Hematopoietic multipotent progenitor cell treated with erythropoietin and hydrocortisone succinate and interleukin-3 and kit ligand, for 8 days (in vitro differentiated cells): ENCODE measurements around the gene PWWP2B.
"Not testable (repeated sequence)": the region's sequence is repeated elsewhere in the genome, so short reads cannot be mapped to it uniquely, and the experiment has no call there.

Source experiments
- DNase-seq: peaks from one replicate; pipeline ENCODE4 v3.0.0-alpha.2; 2015

PWWP2B gene

GRCh38 chr10:132420981-132421846, 24.2 kb downstream of the PWWP2B start:
- peak; percentile 58 for DNase-seq

- no peak for DNase-seq
Observed at GRCh38 chr10:132421847-132422751, 25.1 kb downstream of the PWWP2B start.

GRCh38 chr10:132422903-132423825, 26.2 kb downstream of the PWWP2B start:
- DNase-seq, result peak; percentile 24

- DNase-seq, result no peak
Observed at GRCh38 chr10:132423966-132424861, 27.2 kb downstream of the PWWP2B start.

- DNase-seq, result no peak
Observed at GRCh38 chr10:132425029-132425756, 28.2 kb downstream of the PWWP2B start.

- no peak for DNase-seq
Observed at GRCh38 chr10:132425757-132426155, 28.8 kb downstream of the PWWP2B start.

- no peak for DNase-seq
Observed at GRCh38 chr10:132427006-132427771, 30.2 kb downstream of the PWWP2B start.

- no peak for DNase-seq
Observed at GRCh38 chr10:132427939-132428367, 31.0 kb downstream of the PWWP2B start.

GRCh38 chr10:132428486-132428995, 31.5 kb downstream of the PWWP2B start:
- DNase-seq, result no peak

- no peak for DNase-seq
Observed at GRCh38 chr10:132429281-132430230, 32.6 kb downstream of the PWWP2B start.

GRCh38 chr10:132430231-132430743, 33.3 kb downstream of the PWWP2B start:
- DNase-seq, result no peak

GRCh38 chr10:132430861-132431271, 33.9 kb downstream of the PWWP2B start:
- DNase-seq, result no peak

- DNase-seq, result no peak
Observed at GRCh38 chr10:132431537-132432175, 34.7 kb downstream of the PWWP2B start.

- no peak for DNase-seq
Observed at GRCh38 chr10:132432176-132432540, 35.2 kb downstream of the PWWP2B start.

GRCh38 chr10:132433671-132434340, 36.8 kb downstream of the PWWP2B start:
- DNase-seq, result no peak

GRCh38 chr10:132434405-132435005, 37.5 kb downstream of the PWWP2B start:
- peak; percentile 66 for DNase-seq

GRCh38 chr10:132435320-132435719, 38.3 kb downstream of the PWWP2B start:
- not testable (repeated sequence) for DNase-seq
